ENCODE data around the gene CR2. TPM values are rescaled to one million over a fixed set of nuclear protein-coding genes. Genes with fewer than 3 reads are reported as not detected.

CR2 gene
- total RNA-seq, 2 experiments from 2014 or later: not detected

- H3K9me3 Mint-ChIP-seq (ENCODE audit: insufficient read depth): no peaks in the 10 kb centered on the region
- CTCF ChIA-PET: interaction anchor here (0.8 to 2.0 kb wide), 5 partner anchors 9 to 415 kb away, joined by 3 to 6 read pairs (median 3); no protein-coding TSS in a partner anchor
- ATAC-seq (peak; percentile 89), DNase-seq (peak; percentile 58)
- H3K27ac Mint-ChIP-seq: no peak within 1 kb of the TSS
- H3K36me3 Mint-ChIP-seq (ENCODE audit: low read depth): no peaks in the 10 kb centered on the region
- peak within 1 kb of the TSS; percentile 76 for H3K4me3 Mint-ChIP-seq
- POLR2A ChIA-PET: no interaction called here
- H3K4me1 Mint-ChIP-seq (ENCODE audit: low read depth): peaks cover 14% of the 10 kb centered on the region
- H3K27me3 Mint-ChIP-seq (ENCODE audit: low read depth): peaks cover 20% of the 10 kb centered on the region
Observed at GRCh38 chr1:207495801-207496792, 42.0 kb downstream of the CR2 start, which contains the start of gene CR1. CR1 (plus strand) TSS chr1:207496157; CDS start chr1:207496268, 111 bp downstream.

- H3K4me3 Mint-ChIP-seq: no peak overlapping the region
- ChIA-PET CTCF (interaction anchor here (0.6 to 3.2 kb wide), 9 partner anchors 43 to 688 kb away, joined by 3 to 31 read pairs (median 5); partner anchors contain the start of gene CR2), POLR2A (no interaction called here)
- no peaks in the 10 kb centered on the region for H3K9me3 Mint-ChIP-seq (ENCODE audit: insufficient read depth)
- H3K4me1 Mint-ChIP-seq (ENCODE audit: low read depth): peaks cover 14% of the 10 kb centered on the region
- no peak overlapping the region for H3K27ac Mint-ChIP-seq
- ATAC-seq (no peak), DNase-seq (no peak)
- H3K27me3 Mint-ChIP-seq (ENCODE audit: low read depth): peaks cover 29% of the 10 kb centered on the region
- no peaks in the 10 kb centered on the region for H3K36me3 Mint-ChIP-seq (ENCODE audit: low read depth)
Observed at GRCh38 chr1:207497941-207498340, 43.8 kb downstream of the CR2 start.

- CTCF ChIA-PET: interaction anchor here (0.8 to 3.2 kb wide), 39 partner anchors 10 to 583 kb away, joined by 3 to 31 read pairs (median 4); partner anchors contain the start of genes C4BPA, CD55, CR2 and PFKFB2
- peaks cover 34% of the 10 kb centered on the region for H3K27me3 Mint-ChIP-seq (ENCODE audit: low read depth)
- ATAC-seq (peak; percentile 74), DNase-seq (peak; percentile 81)
- no peaks in the 10 kb centered on the region for H3K9me3 Mint-ChIP-seq (ENCODE audit: insufficient read depth)
- POLR2A ChIA-PET: interaction anchor here (0.7 to 0.8 kb wide), 2 partner anchors 163 to 368 kb away, joined by 3 read pairs; no protein-coding TSS in a partner anchor
- no peak overlapping the region for H3K4me3 Mint-ChIP-seq
- H3K27ac Mint-ChIP-seq: no peak overlapping the region
- H3K36me3 Mint-ChIP-seq (ENCODE audit: low read depth): no peaks in the 10 kb centered on the region
- H3K4me1 Mint-ChIP-seq (ENCODE audit: low read depth): peaks cover 14% of the 10 kb centered on the region
Observed at GRCh38 chr1:207499573-207499972, 45.4 kb downstream of the CR2 start.

- Mint-ChIP-seq H3K36me3 (ENCODE audit: low read depth) (no peaks in the 10 kb centered on the region), H3K4me3 (no peak overlapping the region), H3K4me1 (ENCODE audit: low read depth) (peaks cover 14% of the 10 kb centered on the region), H3K27ac (no peak overlapping the region), H3K9me3 (ENCODE audit: insufficient read depth) (no peaks in the 10 kb centered on the region), H3K27me3 (ENCODE audit: low read depth) (peaks cover 33% of the 10 kb centered on the region)
- POLR2A ChIA-PET: interaction anchor here (0.7 to 0.8 kb wide), 2 partner anchors 164 to 368 kb away, joined by 3 read pairs; no protein-coding TSS in a partner anchor
- no peak for DNase-seq
- no peak for ATAC-seq
- CTCF ChIA-PET: interaction anchor here (0.8 to 3.2 kb wide), 37 partner anchors 10 to 584 kb away, joined by 3 to 31 read pairs (median 4); partner anchors contain the start of genes C4BPA, CD55, CR2 and PFKFB2
Observed at GRCh38 chr1:207500306-207500705, 46.2 kb downstream of the CR2 start.

- no peak for ATAC-seq
- POLR2A ChIA-PET: no interaction called here
- H3K27ac Mint-ChIP-seq: no peak overlapping the region
- no peak for DNase-seq
- peaks cover 6% of the 10 kb centered on the region for H3K4me1 Mint-ChIP-seq (ENCODE audit: low read depth)
- CTCF ChIA-PET: interaction anchor here (1.1 to 2.5 kb wide), 5 partner anchors 65 to 451 kb away, joined by 3 to 12 read pairs (median 5); no protein-coding TSS in a partner anchor
- H3K4me3 Mint-ChIP-seq: no peak overlapping the region
- no peaks in the 10 kb centered on the region for H3K36me3 Mint-ChIP-seq (ENCODE audit: low read depth)
- H3K27me3 Mint-ChIP-seq (ENCODE audit: low read depth): peaks cover 28% of the 10 kb centered on the region
- H3K9me3 Mint-ChIP-seq (ENCODE audit: insufficient read depth): no peaks in the 10 kb centered on the region
Observed at GRCh38 chr1:207501071-207501470, 46.9 kb downstream of the CR2 start.

GRCh38 chr1:207502726-207503125, 48.6 kb downstream of the CR2 start:
- H3K4me1 Mint-ChIP-seq (ENCODE audit: low read depth): no peaks in the 10 kb centered on the region
- no peak overlapping the region for H3K27ac Mint-ChIP-seq
- no peak for ATAC-seq
- H3K9me3 Mint-ChIP-seq (ENCODE audit: insufficient read depth): no peaks in the 10 kb centered on the region
- ChIA-PET CTCF (interaction anchor here (1.3 to 2.5 kb wide), 2 partner anchors 419 to 450 kb away, joined by 3 to 12 read pairs; partner anchors contain the start of gene PFKFB2), POLR2A (no interaction called here)
- DNase-seq: no peak
- no peak overlapping the region for H3K4me3 Mint-ChIP-seq
- no peaks in the 10 kb centered on the region for H3K36me3 Mint-ChIP-seq (ENCODE audit: low read depth)
- peaks cover 28% of the 10 kb centered on the region for H3K27me3 Mint-ChIP-seq (ENCODE audit: low read depth)

- Mint-ChIP-seq H3K9me3 (ENCODE audit: insufficient read depth) (no peaks in the 10 kb centered on the region), H3K4me3 (no peak overlapping the region)
- CTCF ChIA-PET: interaction anchor here (0.9 to 1.0 kb wide), 2 partner anchors 99 to 522 kb away, joined by 3 read pairs; no protein-coding TSS in a partner anchor
Observed at GRCh38 chr1:207503950-207504349, 49.8 kb downstream of the CR2 start.

GRCh38 chr1:207504438-207504837, 50.3 kb downstream of the CR2 start:
- H3K36me3 Mint-ChIP-seq (ENCODE audit: low read depth): no peaks in the 10 kb centered on the region
- H3K9me3 Mint-ChIP-seq (ENCODE audit: insufficient read depth): no peaks in the 10 kb centered on the region
- no peak overlapping the region for H3K4me3 Mint-ChIP-seq
- peaks cover 23% of the 10 kb centered on the region for H3K27me3 Mint-ChIP-seq (ENCODE audit: low read depth)
- no peak for ATAC-seq
- CTCF ChIA-PET: interaction anchor here (0.9 to 1.0 kb wide), 2 partner anchors 100 to 523 kb away, joined by 3 read pairs; no protein-coding TSS in a partner anchor
- no peak for DNase-seq
- POLR2A ChIA-PET: no interaction called here
- H3K4me1 Mint-ChIP-seq (ENCODE audit: low read depth): no peaks in the 10 kb centered on the region
- H3K27ac Mint-ChIP-seq: no peak overlapping the region

More at GRCh38 chr1:207503950-207504349, 49.8 kb downstream of the CR2 start:
- no peak for DNase-seq
- POLR2A ChIA-PET: no interaction called here
- Mint-ChIP-seq H3K27ac (no peak overlapping the region), H3K27me3 (ENCODE audit: low read depth) (peaks cover 23% of the 10 kb centered on the region), H3K4me1 (ENCODE audit: low read depth) (no peaks in the 10 kb centered on the region), H3K36me3 (ENCODE audit: low read depth) (no peaks in the 10 kb centered on the region)
- no peak for ATAC-seq

- ChIA-PET POLR2A (no interaction called here), CTCF (interaction anchor here (1.6 kb wide), 1 partner anchor 11 kb away, joined by 4 read pairs; no protein-coding TSS in a partner anchor)
- Mint-ChIP-seq H3K27ac (no peak overlapping the region), H3K4me1 (ENCODE audit: low read depth) (no peaks in the 10 kb centered on the region), H3K9me3 (ENCODE audit: insufficient read depth) (no peaks in the 10 kb centered on the region), H3K27me3 (ENCODE audit: low read depth) (peaks cover 6% of the 10 kb centered on the region), H3K4me3 (no peak overlapping the region), H3K36me3 (ENCODE audit: low read depth) (no peaks in the 10 kb centered on the region)
- ATAC-seq (no peak), DNase-seq (no peak)
Observed at GRCh38 chr1:207510444-207510843, 56.3 kb downstream of the CR2 start.

- no peaks in the 10 kb centered on the region for H3K36me3 Mint-ChIP-seq (ENCODE audit: low read depth)
- ChIA-PET CTCF (no interaction called here), POLR2A (no interaction called here)
- DNase-seq (no peak), ATAC-seq (no peak)
- H3K27me3 Mint-ChIP-seq (ENCODE audit: low read depth): peaks cover 5% of the 10 kb centered on the region
- no peak overlapping the region for H3K4me3 Mint-ChIP-seq
- H3K9me3 Mint-ChIP-seq (ENCODE audit: insufficient read depth): no peaks in the 10 kb centered on the region
- no peak overlapping the region for H3K27ac Mint-ChIP-seq
- no peaks in the 10 kb centered on the region for H3K4me1 Mint-ChIP-seq (ENCODE audit: low read depth)
Observed at GRCh38 chr1:207514890-207515289, 60.8 kb downstream of the CR2 start.

GRCh38 chr1:207516729-207517128, 62.6 kb downstream of the CR2 start:
- Mint-ChIP-seq H3K9me3 (ENCODE audit: insufficient read depth) (no peaks in the 10 kb centered on the region), H3K27ac (no peak overlapping the region), H3K27me3 (ENCODE audit: low read depth) (peaks cover 9% of the 10 kb centered on the region), H3K36me3 (ENCODE audit: low read depth) (no peaks in the 10 kb centered on the region), H3K4me3 (no peak overlapping the region), H3K4me1 (ENCODE audit: low read depth) (no peaks in the 10 kb centered on the region)
- ATAC-seq: no peak
- CTCF ChIA-PET: no interaction called here
- POLR2A ChIA-PET: no interaction called here
- no peak for DNase-seq
